Measurements from ENCODE around the gene IL22RA1. TPM values are rescaled to one million over a fixed set of nuclear protein-coding genes. Genes with fewer than 3 reads are reported as not detected.

The IL22RA1 gene
- total RNA-seq, 1 experiment from 2014 or later, result 1.2 TPM

DNA sequence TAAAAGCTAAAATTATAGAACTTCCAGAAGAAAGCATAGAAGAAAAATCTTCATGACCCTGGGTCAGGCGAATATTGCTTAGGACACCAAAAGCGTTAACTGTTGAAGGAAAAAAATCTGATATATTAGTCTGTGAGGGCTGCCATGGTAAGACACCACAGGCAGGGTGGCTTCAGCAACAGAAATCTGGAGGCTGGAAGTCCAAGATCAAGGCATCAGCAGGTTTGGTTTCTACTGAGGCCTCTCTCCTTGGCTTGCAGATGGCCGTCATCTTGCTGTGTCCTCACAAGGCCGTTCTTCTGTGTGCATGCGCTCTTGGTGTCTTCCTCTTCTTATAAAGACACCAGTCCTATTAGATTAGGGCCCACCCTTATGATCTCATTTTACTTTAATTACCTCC is 29.7 kb upstream of the IL22RA1 start:
- no TSS peak for BruUV-seq (replicated peaks)

DNA sequence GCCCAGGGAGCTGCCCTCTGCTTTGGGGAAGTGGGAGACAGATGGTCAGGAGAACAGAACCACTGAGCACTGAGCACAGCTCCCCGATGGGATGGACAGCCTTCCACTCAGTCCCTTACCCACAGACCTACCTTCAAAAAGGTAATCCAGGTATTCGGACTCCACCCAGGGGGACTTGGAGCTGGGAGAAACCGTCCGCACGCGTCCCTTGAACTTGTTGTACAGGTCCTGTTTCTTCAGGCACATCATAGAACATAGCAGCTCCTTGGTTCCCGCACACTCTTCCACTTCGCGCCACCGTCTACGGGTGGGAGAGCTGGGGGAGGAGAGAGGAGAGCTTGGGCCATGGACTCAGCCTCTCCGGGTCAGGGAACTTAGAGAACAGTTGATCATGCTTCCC is 26.3 kb upstream of the IL22RA1 start:
- H3K27me3 ChIP-seq (ENCODE audit: low read length), result no peaks in the 10 kb centered on the region
- no peak overlapping the region for H3K9ac ChIP-seq (ENCODE audit: low read length)
- H3K27ac ChIP-seq (ENCODE audit: low read length), result no peak overlapping the region
- no peak overlapping the region for H3K4me2 ChIP-seq (ENCODE audit: low read length)
- ChIA-PET POLR2A (ENCODE audit: unreplicated experiment) (no interaction called here), CTCF (no interaction called here)
- peaks cover 5% of the 10 kb centered on the region; the same call in 1 of the 2 replicates for H3K36me3 ChIP-seq (ENCODE audit: low read depth, low read length)
- intact Hi-C loops (cut with micrococcal nuclease), result no loop called here
- H2AFZ ChIP-seq (ENCODE audit: low read length), result no peak overlapping the region
- DNase-seq, result no peak
- no peaks in the 10 kb centered on the region for H3K9me2 ChIP-seq (replicated peaks; ENCODE audit: low read length)
- BruUV-seq (replicated peaks), result no TSS peak
- H3F3A ChIP-seq (ENCODE audit: low read length, unreplicated experiment), result no peaks in the 10 kb centered on the region
- no peak overlapping the region for H3K4me3 ChIP-seq (ENCODE audit: low read length)
- H3K4me1 ChIP-seq (ENCODE audit: insufficient read depth, low read length), result no peaks in the 10 kb centered on the region
- no peaks in the 10 kb centered on the region for H3K9me3 ChIP-seq (ENCODE audit: low read length)
- ATAC-seq, result no peak
- TF ChIP-seq EZH2phosphoT487 (IDR thresholded peaks at IDR 0.05; ENCODE audit: borderline replicate concordance, low read length) (no peak), EZH2 (IDR thresholded peaks at IDR 0.05; ENCODE audit: low read length, unreplicated experiment) (no peak)
- TF ChIP-seq, protein P1, sequence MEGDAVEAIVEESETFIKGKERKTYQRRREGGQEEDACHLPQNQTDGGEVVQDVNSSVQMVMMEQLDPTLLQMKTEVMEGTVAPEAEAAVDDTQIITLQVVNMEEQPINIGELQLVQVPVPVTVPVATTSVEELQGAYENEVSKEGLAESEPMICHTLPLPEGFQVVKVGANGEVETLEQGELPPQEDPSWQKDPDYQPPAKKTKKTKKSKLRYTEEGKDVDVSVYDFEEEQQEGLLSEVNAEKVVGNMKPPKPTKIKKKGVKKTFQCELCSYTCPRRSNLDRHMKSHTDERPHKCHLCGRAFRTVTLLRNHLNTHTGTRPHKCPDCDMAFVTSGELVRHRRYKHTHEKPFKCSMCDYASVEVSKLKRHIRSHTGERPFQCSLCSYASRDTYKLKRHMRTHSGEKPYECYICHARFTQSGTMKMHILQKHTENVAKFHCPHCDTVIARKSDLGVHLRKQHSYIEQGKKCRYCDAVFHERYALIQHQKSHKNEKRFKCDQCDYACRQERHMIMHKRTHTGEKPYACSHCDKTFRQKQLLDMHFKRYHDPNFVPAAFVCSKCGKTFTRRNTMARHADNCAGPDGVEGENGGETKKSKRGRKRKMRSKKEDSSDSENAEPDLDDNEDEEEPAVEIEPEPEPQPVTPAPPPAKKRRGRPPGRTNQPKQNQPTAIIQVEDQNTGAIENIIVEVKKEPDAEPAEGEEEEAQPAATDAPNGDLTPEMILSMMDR (conservative IDR thresholded peaks at IDR 0.05; ENCODE audit: low read depth, low read length), result no peak
- no peaks in the 10 kb centered on the region for H3K79me2 ChIP-seq (ENCODE audit: low read length)
- H4K20me1 ChIP-seq (ENCODE audit: low read length), result no peaks in the 10 kb centered on the region

More for the DNA sequence above, 29.7 kb upstream of the IL22RA1 start:
- Histone ChIP-seq H2AFZ (ENCODE audit: low read length) (no peak overlapping the region), H3K4me2 (ENCODE audit: low read length) (no peak overlapping the region), H3K9me3 (ENCODE audit: low read length) (no peaks in the 10 kb centered on the region), H3K27me3 (ENCODE audit: low read length) (no peaks in the 10 kb centered on the region), H3K4me1 (ENCODE audit: insufficient read depth, low read length) (peaks cover 8% of the 10 kb centered on the region; the same call in 1 of the 2 replicates), H3K9me2 (replicated peaks; ENCODE audit: low read length) (no peaks in the 10 kb centered on the region), H4K20me1 (ENCODE audit: low read length) (no peaks in the 10 kb centered on the region), H3K4me3 (ENCODE audit: low read length) (no peak overlapping the region), H3K27ac (ENCODE audit: low read length) (no peak overlapping the region), H3K79me2 (ENCODE audit: low read length) (no peaks in the 10 kb centered on the region), H3K36me3 (ENCODE audit: low read depth, low read length) (no peaks in the 10 kb centered on the region), H3K9ac (ENCODE audit: low read length) (no peak overlapping the region), H3F3A (ENCODE audit: low read length, unreplicated experiment) (no peaks in the 10 kb centered on the region)
- TF ChIP-seq EZH2phosphoT487 (IDR thresholded peaks at IDR 0.05; ENCODE audit: borderline replicate concordance, low read length), result no peak
- TF ChIP-seq EZH2 (IDR thresholded peaks at IDR 0.05; ENCODE audit: low read length, unreplicated experiment), result no peak
- TF ChIP-seq, protein P1 (conservative IDR thresholded peaks at IDR 0.05; ENCODE audit: low read depth, low read length), result no peak
- intact Hi-C loops (cut with micrococcal nuclease), result no loop called here
- ChIA-PET CTCF (no interaction called here), POLR2A (ENCODE audit: unreplicated experiment) (no interaction called here)
- DNase-seq, result no peak
- ATAC-seq, result no peak

DNA sequence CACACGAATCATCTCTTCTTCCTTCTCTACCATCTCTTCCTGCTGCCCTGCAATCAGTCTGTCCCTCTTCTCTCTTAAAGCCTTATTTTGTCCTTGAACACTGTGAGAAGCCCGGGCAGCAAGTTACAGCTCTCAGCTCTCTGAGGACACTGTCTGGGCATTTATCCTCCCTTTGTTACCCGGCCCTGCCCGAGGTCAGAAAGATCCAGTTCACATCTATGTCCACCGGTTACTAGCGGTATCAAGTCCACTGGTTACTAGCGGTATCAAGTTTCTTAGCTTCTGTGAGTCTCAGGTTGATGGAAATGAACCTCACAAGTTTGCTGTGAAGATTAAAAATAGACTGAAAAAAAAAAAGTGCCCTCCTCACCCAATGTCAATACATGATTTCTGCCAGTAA is 25.3 kb upstream of the IL22RA1 start:
- no TSS peak for BruUV-seq (replicated peaks)
- CTCF ChIA-PET, result interaction anchor here (0.7 kb wide), 1 partner anchor 223 kb away, joined by 4 read pairs; no protein-coding TSS in a partner anchor
- no peaks in the 10 kb centered on the region for H3K9me2 ChIP-seq (replicated peaks; ENCODE audit: low read length)
- peaks cover 5% of the 10 kb centered on the region; the same call in 1 of the 2 replicates for H3K36me3 ChIP-seq (ENCODE audit: low read depth, low read length)
- H3K9me3 ChIP-seq (ENCODE audit: low read length), result no peaks in the 10 kb centered on the region
- H3K4me1 ChIP-seq (ENCODE audit: insufficient read depth, low read length), result no peaks in the 10 kb centered on the region
- no peak for DNase-seq
- no peaks in the 10 kb centered on the region for H3F3A ChIP-seq (ENCODE audit: low read length, unreplicated experiment)
- H3K27ac ChIP-seq (ENCODE audit: low read length), result no peak overlapping the region
- no peaks in the 10 kb centered on the region for H3K27me3 ChIP-seq (ENCODE audit: low read length)
- POLR2A ChIA-PET (ENCODE audit: unreplicated experiment), result interaction anchor here (0.6 kb wide), 1 partner anchor 1144 kb away, joined by 3 read pairs; no protein-coding TSS in a partner anchor
- H4K20me1 ChIP-seq (ENCODE audit: low read length), result no peaks in the 10 kb centered on the region
- TF ChIP-seq EZH2phosphoT487 (IDR thresholded peaks at IDR 0.05; ENCODE audit: borderline replicate concordance, low read length) (no peak), EZH2 (IDR thresholded peaks at IDR 0.05; ENCODE audit: low read length, unreplicated experiment) (no peak)
- TF ChIP-seq, protein P1 (conservative IDR thresholded peaks at IDR 0.05; ENCODE audit: low read depth, low read length), result no peak
- H3K79me2 ChIP-seq (ENCODE audit: low read length), result no peaks in the 10 kb centered on the region
- H2AFZ ChIP-seq (ENCODE audit: low read length), result no peak overlapping the region
- intact Hi-C loops (cut with micrococcal nuclease), result no loop called here
- no peak overlapping the region for H3K4me2 ChIP-seq (ENCODE audit: low read length)
- H3K4me3 ChIP-seq (ENCODE audit: low read length), result no peak overlapping the region
- no peak for ATAC-seq
- H3K9ac ChIP-seq (ENCODE audit: low read length), result no peak overlapping the region

Data from PC-3 (cell line).